Measurements from ENCODE around the gene PLXNA4.
A peak's percentile ranks its signal among the peaks of the same experiment; 100 is the strongest.

PLXNA4 gene

GRCh38 chr7:132115028-132115427 lies 461.2 kb downstream of the PLXNA4 start:
- peaks cover 6% of the 10 kb centered on the region for H3K4me1 ChIP-seq
- H3K36me3 ChIP-seq: no peaks in the 10 kb centered on the region
- H3K9me3 ChIP-seq: no peaks in the 10 kb centered on the region
- TF ChIP-seq CTCF (IDR thresholded peaks at IDR 0.05; ENCODE audit: low read depth, low read length): no peak
- no peak overlapping the region for H3K4me3 ChIP-seq (ENCODE audit: low read depth, low read length)
- H3K27me3 ChIP-seq: no peaks in the 10 kb centered on the region
- DNase-seq: no peak

- H3K9me3 ChIP-seq: no peaks in the 10 kb centered on the region
- no peak for TF ChIP-seq CTCF (IDR thresholded peaks at IDR 0.05; ENCODE audit: low read depth, low read length)
- no peaks in the 10 kb centered on the region for H3K36me3 ChIP-seq
- no peak overlapping the region for H3K4me3 ChIP-seq (ENCODE audit: low read depth, low read length)
- no peaks in the 10 kb centered on the region for H3K27me3 ChIP-seq
- H3K4me1 ChIP-seq: peaks cover 6% of the 10 kb centered on the region
- no peak for DNase-seq
These were observed 461.9 kb downstream of the PLXNA4 start for GRCh38 chr7:132114411-132114810.

GRCh38 chr7:132113536-132114371 lies 462.5 kb downstream of the PLXNA4 start:
- DNase-seq: peak; percentile 35
- no peak for TF ChIP-seq CTCF (IDR thresholded peaks at IDR 0.05; ENCODE audit: low read depth, low read length)
- Histone ChIP-seq H3K4me1 (peaks cover 6% of the 10 kb centered on the region), H3K36me3 (no peaks in the 10 kb centered on the region), H3K4me3 (ENCODE audit: low read depth, low read length) (no peak overlapping the region), H3K27me3 (no peaks in the 10 kb centered on the region), H3K9me3 (no peaks in the 10 kb centered on the region)

- DNase-seq: no peak
- TF ChIP-seq CTCF (IDR thresholded peaks at IDR 0.05; ENCODE audit: low read depth, low read length): no peak
- H3K36me3 ChIP-seq: no peaks in the 10 kb centered on the region
- no peaks in the 10 kb centered on the region for H3K27me3 ChIP-seq
- no peak overlapping the region for H3K4me3 ChIP-seq (ENCODE audit: low read depth, low read length)
- H3K9me3 ChIP-seq: no peaks in the 10 kb centered on the region
- H3K4me1 ChIP-seq: peaks cover 6% of the 10 kb centered on the region; the same call in 1 of the 2 replicates
These were observed 463.6 kb downstream of the PLXNA4 start for GRCh38 chr7:132112657-132113056.

- H3K36me3 ChIP-seq: no peaks in the 10 kb centered on the region
- DNase-seq: peak; percentile 23
- no peak overlapping the region for H3K4me3 ChIP-seq (ENCODE audit: low read depth, low read length)
- peaks cover 6% of the 10 kb centered on the region; the same call in 1 of the 2 replicates for H3K4me1 ChIP-seq
- H3K27me3 ChIP-seq: no peaks in the 10 kb centered on the region
- H3K9me3 ChIP-seq: no peaks in the 10 kb centered on the region
- TF ChIP-seq CTCF (IDR thresholded peaks at IDR 0.05; ENCODE audit: low read depth, low read length): no peak
These were observed 464.2 kb downstream of the PLXNA4 start for GRCh38 chr7:132112106-132112505.

GRCh38 chr7:132110692-132111091 lies 465.6 kb downstream of the PLXNA4 start:
- no peak for TF ChIP-seq CTCF (IDR thresholded peaks at IDR 0.05; ENCODE audit: low read depth, low read length)
- no peak for DNase-seq

More at GRCh38 chr7:132110692-132111091, 465.6 kb downstream of the PLXNA4 start:
- Histone ChIP-seq H3K27me3 (no peaks in the 10 kb centered on the region), H3K4me1 (peaks cover 6% of the 10 kb centered on the region; the same call in 1 of the 2 replicates), H3K9me3 (no peaks in the 10 kb centered on the region), H3K4me3 (ENCODE audit: low read depth, low read length) (no peak overlapping the region), H3K36me3 (no peaks in the 10 kb centered on the region)
